GM12801 (cell line): ENCODE results near the gene RYR1.

Source experiments
- TF ChIP-seq, protein P1 (sequence below): IDR thresholded peaks from one replicate; pipeline ENCODE4 v1.5.1; 2011; ENCODE audit warnings: control low read depth; ENCODE audit not compliant: insufficient read length; ENCODE audit errors: extremely low read depth

The RYR1 gene

DNA sequence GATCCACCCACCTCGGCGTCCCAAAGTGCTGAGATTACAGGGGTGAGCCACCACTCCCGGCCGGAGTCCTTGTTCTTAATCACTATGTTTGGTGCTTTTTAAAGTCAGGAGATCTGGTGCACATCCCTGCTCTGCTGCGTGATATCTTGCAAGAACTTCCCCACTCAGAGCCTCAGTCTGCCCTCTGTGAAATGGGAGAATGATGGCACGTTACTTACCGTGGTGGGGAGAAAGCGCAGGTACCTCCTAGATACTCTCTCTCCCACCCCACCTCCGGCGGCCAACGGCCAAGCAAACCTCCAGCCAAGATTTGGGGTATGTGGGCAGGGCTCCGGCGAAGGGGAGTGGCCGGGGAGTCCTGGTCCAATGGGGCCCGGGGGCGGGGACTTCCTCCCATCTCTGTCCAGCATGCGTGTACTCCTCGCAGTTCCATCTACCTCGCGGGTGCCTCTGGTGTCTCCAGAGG, at the start of gene RYR1:
RYR1 (plus strand) TSS at position 424 of the 466 bp plus-strand sequence. CDS start 139 bp downstream, outside the sequence.
- TF ChIP-seq, protein P1, sequence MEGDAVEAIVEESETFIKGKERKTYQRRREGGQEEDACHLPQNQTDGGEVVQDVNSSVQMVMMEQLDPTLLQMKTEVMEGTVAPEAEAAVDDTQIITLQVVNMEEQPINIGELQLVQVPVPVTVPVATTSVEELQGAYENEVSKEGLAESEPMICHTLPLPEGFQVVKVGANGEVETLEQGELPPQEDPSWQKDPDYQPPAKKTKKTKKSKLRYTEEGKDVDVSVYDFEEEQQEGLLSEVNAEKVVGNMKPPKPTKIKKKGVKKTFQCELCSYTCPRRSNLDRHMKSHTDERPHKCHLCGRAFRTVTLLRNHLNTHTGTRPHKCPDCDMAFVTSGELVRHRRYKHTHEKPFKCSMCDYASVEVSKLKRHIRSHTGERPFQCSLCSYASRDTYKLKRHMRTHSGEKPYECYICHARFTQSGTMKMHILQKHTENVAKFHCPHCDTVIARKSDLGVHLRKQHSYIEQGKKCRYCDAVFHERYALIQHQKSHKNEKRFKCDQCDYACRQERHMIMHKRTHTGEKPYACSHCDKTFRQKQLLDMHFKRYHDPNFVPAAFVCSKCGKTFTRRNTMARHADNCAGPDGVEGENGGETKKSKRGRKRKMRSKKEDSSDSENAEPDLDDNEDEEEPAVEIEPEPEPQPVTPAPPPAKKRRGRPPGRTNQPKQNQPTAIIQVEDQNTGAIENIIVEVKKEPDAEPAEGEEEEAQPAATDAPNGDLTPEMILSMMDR: no peak

DNA sequence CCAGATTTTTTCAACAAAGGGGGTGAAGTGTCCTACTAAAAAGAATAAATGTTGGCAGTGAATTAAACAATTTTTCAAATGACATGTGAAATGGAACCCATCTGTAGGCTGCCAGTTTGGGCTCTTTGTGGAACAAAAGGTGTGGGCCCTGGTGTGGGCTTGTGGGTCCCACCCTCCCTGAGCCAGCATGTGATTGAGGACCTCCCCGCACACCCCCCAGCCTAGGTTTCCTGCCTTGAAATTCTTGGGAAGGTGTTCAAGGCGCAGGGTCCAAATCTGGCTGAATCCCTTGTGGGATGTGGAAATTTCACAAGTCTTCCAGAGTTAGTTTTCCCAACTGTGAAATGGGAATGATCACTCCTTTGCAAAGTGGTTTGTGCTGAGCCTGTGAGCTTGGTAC, 49.7 kb upstream of the RYR1 start:
- TF ChIP-seq, protein P1: no peak

DNA sequence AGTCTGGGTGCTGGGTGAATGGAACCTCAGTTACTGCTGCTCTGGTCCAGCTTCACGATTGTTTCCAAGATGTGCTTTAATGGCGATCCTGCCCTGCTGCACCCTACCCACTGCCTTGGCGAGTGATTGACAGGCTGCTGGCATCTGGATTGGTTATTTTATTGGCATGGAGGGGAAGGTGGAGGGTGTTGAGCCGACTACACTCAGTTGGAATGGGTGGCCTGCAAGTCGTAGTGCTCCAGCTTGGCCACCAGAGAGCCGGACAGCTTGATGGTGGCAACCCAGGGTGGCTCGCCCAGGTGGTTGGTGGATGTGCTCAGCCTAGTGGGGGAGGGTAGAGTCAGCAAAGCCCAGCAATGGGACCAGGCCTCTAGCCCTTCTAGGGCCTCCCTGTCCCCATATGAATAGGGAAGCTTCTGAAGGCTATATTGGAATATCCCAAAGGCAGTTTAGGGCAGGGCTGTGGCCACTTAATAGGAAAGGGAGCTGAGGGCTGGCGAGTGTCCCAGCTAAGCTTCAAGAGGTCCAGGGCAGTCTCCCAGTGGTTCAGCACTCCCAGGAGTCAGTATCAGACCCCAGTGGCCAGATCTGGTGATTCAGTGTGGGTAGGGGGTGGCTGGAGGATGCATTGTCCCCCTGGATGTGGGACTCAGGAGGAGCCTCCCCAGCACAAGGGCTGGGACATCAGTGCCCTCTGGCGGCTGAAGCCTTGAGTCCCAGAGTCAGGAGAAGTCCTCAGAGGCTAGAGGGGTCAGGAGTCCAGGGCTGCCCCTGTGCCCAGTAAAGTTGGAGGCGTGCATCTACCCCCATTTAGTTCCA, 49.1 kb upstream of the RYR1 start:
- TF ChIP-seq, protein P1: no peak

DNA sequence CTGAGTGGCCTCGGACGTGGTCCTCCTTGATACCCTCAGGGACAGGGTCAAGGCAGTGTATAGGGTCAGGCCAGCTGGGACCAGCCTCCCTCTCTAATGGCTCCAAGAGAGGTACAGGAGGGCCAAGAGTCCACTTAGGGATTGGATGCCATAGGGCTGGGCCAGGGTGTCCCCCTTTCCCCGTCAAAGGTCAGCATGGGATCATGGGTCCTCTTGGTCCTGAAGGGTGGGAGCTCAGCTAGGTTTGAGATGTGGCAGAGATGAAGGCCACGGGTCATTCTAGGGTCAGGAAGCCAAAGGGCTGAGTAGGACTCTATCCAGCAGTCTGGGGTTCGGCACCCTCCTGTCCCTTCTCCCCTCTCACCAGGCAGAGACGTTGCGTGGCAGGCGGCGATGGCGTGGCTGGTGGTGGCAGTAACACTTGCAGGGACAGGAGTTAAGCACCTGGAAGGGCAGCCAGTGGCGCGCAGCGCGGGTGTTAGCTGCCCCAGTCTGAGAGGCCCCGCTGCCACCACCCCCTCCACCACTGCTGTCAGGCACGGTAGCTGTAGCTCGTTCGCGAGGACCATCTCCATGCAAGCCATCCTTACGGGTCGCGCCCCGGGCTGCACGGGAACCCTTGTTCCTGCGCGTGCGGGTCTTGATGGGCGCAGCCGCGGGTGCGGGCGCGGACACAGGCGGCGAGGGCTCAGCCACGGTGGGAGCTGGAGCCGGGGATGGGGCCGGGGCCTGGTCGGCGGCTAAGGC, 48.3 kb upstream of the RYR1 start:
- TF ChIP-seq, protein P1: no peak

DNA sequence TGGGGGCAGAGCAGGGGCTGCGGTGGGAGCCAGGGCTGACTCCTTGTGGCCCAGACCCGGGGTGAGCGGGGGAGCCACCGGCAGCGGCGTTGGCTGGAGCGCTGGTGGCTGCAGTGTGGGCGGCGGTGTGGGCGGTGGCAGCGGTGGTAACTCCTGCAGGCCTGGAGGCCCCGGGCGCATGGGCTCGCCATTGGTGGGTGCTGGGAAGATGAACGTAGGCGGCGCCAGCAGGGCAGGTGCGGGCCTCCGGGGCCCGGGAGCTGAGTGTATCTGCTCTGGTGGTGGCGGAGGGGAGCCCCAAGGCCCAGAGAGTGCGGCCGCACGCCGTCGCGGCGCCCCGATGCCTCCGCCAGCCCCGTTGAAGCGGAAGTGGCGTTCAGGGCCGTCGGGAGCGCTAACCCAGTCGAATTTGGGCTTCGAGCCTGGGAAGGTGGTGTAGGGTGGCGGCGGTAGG, 47.7 kb upstream of the RYR1 start:
- TF ChIP-seq, protein P1: no peak

DNA sequence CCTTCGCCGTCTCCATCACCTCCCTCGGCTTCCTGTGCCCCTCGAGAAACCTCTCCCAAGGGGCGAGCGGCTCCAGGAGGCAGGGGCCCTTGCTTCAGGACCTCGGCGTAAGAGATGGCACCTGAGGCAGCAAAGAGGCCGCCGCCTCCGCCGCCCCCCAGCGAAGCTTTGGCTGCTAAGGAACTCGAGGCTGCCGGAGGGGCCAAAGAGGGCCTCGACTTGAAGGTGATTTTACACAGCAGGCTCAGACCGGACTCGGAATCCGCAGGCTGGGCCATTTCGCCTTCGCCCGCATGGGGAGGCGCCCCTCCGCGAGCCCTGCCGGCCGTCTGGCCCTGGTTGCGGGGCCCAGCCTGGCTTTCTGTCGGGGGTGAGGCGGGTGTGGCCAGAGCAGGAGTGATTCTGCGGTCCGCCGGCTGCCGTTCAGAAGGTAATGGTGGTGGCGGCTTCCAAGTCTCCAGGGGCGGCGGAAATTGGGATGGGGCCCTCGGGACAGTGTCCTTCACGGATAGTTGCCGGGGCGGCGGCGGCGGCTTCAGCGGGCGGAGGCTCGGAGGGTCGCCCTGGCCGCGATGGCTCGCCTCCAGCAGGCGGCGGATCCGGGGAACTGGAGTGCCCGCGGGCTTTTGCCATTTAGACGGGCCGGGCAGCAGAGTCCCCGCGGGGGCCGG, 47.1 kb upstream of the RYR1 start:
- TF ChIP-seq, protein P1: no peak

DNA sequence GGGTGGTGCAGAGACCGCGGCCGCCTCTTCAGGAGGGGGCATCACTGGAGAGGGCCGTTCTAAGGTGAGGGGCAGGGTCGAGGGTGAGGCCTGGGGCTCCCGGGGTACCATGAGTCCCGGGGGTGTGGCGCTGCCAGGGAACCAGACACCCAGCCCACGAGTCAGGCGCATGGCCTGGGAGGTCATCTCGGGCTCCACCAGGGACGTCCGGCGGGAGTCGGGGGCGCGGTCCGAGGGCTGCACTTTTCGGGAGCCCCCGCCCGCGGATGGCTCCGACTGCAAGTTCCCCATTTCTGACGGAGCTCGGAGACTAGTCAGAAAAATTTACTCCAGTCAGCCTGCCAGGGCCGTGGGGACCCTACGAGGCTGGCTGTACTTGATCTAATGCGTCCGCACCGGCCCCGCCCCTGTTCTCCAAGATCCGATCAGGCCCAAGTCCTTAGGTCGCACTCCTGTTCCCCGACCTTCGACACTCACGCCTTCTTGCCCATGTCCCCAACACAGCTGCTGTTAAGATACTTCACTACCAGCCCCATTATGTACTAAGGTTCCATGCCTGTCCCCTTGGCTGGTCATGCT, 46.4 kb upstream of the RYR1 start:
- TF ChIP-seq, protein P1: no peak
